Activated CD8-positive, alpha-beta T cell treated with anti-CD3 and anti-CD28 coated beads for 36 hours (primary cell): ENCODE data around the gene ARTN. TPM values are rescaled to one million over a fixed set of nuclear protein-coding genes. Genes with fewer than 3 reads are reported as not detected.

Experiments
- ATAC-seq: fragments of 200-7000 bp; cut with Tn5 transposase; one replicate; pipeline ENCODE4 v1.10.0; 2021; ENCODE audit warnings: mild to moderate bottlenecking, moderate library complexity
- CTCF ChIA-PET: fragments of 350-600 bp; sonication (Branson Sonifier 250); formaldehyde crosslinking; loops from one replicate; lab custom pipeline; 2021; ENCODE audit warnings: antibody characterized with exemption; lab: Charles Lee
- POLR2A ChIA-PET: fragments of 350-600 bp; sonication (Branson Sonifier 250); formaldehyde crosslinking; loops from one replicate; lab custom pipeline; 2021; ENCODE audit warnings: antibody characterized with exemption; lab: Charles Lee
- DNase-seq: peaks from one replicate; pipeline ENCODE4 v3.0.0-alpha.2; 2020
- H3K27ac Mint-ChIP-seq: one replicate; pipeline ENCODE4 v1.8.0; 2021; ENCODE audit warnings: mild to moderate bottlenecking, mixed read lengths
- H3K27me3 Mint-ChIP-seq: one replicate; pipeline ENCODE4 v1.8.0; 2021; ENCODE audit warnings: mixed read lengths
- H3K36me3 Mint-ChIP-seq: one replicate; pipeline ENCODE4 v1.8.0; 2021; ENCODE audit warnings: low read depth, mixed read lengths
- H3K4me1 Mint-ChIP-seq: one replicate; pipeline ENCODE4 v1.8.0; 2021; ENCODE audit warnings: low read depth, mixed read lengths
- H3K4me3 Mint-ChIP-seq: one replicate; pipeline ENCODE4 v1.8.0; 2021; ENCODE audit warnings: mild to moderate bottlenecking, moderate library complexity, mixed read lengths
- H3K9me3 Mint-ChIP-seq: one replicate; pipeline ENCODE4 v1.8.0; 2021; ENCODE audit warnings: mixed read lengths
- intact Hi-C: fragments of 100-400 bp; cut with micrococcal nuclease; formaldehyde crosslinking; loops from one replicate; pipeline ENCODE4 v1.10.0; 2022
- total RNA-seq, 2 experiments: library from RNA; stranded (reverse); gene quantifications; one replicate each; pipeline ENCODE4 v1.2.3, GENCODE V29; 2021
- TF ChIP-seq, protein P1 (sequence below): fragments of 200-600 bp; IDR thresholded peaks from one replicate; pipeline ENCODE4 v1.8.0; 2022; ENCODE audit warnings: antibody characterized with exemption, mild to moderate bottlenecking

The ARTN gene
- total RNA-seq, 2 experiments from 2014 or later = 0.36 to 0.68 TPM

DNA sequence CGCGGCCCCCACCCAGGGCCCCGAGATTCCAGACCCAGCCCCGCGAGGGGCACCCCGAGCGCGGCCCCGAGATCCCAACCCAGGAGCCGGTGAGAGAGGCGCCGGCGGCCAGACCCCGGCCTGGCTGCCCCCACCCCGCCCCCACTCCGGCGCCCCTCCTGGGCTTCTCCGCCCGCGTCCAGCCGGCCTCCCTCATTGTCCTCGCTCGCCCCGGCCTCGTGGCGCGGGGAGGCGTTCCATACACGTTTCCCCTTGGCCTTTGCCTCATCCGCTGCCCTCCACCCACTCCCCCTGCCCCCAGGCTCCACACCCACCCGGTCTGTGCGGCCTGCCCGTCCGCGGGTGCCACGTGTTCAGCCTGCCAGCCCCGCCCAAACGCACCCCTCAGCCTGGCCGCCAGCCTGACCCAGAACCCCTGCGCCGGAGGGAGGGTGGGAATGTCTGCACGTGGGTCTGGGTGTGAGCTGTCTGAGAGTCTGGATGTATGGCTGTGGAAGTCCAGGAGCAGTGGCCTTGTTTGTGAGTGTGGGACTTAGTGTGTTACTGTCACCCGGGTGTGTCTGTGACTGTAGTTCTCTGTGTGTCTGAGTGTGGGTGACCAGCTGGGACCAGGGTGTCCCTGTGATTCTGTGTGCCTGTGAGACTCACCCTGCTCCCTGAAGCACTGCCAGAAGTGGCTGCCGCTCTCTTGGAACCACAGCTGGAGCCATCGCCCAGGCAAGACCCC, 46.1 kb downstream of the ARTN start:
- Mint-ChIP-seq H3K4me3 (peak overlapping the region; percentile 86), H3K27ac (peak overlapping the region; percentile 80), H3K9me3 (no peaks in the 10 kb centered on the region), H3K4me1 (peaks cover 36% of the 10 kb centered on the region), H3K36me3 (peaks cover 40% of the 10 kb centered on the region), H3K27me3 (no peaks in the 10 kb centered on the region)
- ChIA-PET CTCF (no interaction called here), POLR2A (interaction anchor here (1.2 kb wide), 1 partner anchor 31 kb away, joined by 4 read pairs; no protein-coding TSS in a partner anchor)
- intact Hi-C loops = no loop called here
- TF ChIP-seq, protein P1, sequence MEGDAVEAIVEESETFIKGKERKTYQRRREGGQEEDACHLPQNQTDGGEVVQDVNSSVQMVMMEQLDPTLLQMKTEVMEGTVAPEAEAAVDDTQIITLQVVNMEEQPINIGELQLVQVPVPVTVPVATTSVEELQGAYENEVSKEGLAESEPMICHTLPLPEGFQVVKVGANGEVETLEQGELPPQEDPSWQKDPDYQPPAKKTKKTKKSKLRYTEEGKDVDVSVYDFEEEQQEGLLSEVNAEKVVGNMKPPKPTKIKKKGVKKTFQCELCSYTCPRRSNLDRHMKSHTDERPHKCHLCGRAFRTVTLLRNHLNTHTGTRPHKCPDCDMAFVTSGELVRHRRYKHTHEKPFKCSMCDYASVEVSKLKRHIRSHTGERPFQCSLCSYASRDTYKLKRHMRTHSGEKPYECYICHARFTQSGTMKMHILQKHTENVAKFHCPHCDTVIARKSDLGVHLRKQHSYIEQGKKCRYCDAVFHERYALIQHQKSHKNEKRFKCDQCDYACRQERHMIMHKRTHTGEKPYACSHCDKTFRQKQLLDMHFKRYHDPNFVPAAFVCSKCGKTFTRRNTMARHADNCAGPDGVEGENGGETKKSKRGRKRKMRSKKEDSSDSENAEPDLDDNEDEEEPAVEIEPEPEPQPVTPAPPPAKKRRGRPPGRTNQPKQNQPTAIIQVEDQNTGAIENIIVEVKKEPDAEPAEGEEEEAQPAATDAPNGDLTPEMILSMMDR = no peak
- DNase-seq (peak; percentile 48), ATAC-seq (no peak)

GRCh38 chr1:43980255-43981134, 46.9 kb downstream of the ARTN start:
- peaks cover 42% of the 10 kb centered on the region for H3K36me3 Mint-ChIP-seq
- DNase-seq = no peak
- no peaks in the 10 kb centered on the region for H3K9me3 Mint-ChIP-seq
- H3K4me3 Mint-ChIP-seq = peak overlapping the region; percentile 86
- CTCF ChIA-PET = interaction anchor here (0.8 kb wide), 1 partner anchor 23 kb away, joined by 3 read pairs; no protein-coding TSS in a partner anchor
- POLR2A ChIA-PET = interaction anchor here (1.2 kb wide), 1 partner anchor 32 kb away, joined by 4 read pairs; no protein-coding TSS in a partner anchor
- TF ChIP-seq, protein P1 = no peak
- ATAC-seq = no peak
- H3K27ac Mint-ChIP-seq = no peak overlapping the region
- H3K4me1 Mint-ChIP-seq = peaks cover 36% of the 10 kb centered on the region
- intact Hi-C loops = no loop called here
- no peaks in the 10 kb centered on the region for H3K27me3 Mint-ChIP-seq

DNA sequence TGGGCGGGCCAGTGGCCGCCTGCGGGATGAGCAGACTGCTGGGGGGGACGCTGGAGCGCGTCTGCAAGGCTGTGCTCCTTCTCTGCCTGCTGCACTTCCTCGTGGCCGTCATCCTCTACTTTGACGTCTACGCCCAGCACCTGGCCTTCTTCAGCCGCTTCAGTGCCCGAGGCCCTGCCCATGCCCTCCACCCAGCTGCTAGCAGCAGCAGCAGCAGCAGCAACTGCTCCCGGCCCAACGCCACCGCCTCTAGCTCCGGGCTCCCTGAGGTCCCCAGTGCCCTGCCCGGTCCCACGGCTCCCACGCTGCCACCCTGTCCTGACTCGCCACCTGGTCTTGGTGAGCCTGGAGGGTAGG, 47.5 kb downstream of the ARTN start:
- POLR2A ChIA-PET = no interaction called here
- DNase-seq (no peak), ATAC-seq (no peak)
- Mint-ChIP-seq H3K4me3 (no peak overlapping the region), H3K27ac (no peak overlapping the region), H3K4me1 (peaks cover 32% of the 10 kb centered on the region), H3K27me3 (no peaks in the 10 kb centered on the region), H3K9me3 (no peaks in the 10 kb centered on the region), H3K36me3 (peaks cover 45% of the 10 kb centered on the region)
- TF ChIP-seq, protein P1 = no peak
- intact Hi-C loops = no loop called here
- CTCF ChIA-PET = no interaction called here

DNA sequence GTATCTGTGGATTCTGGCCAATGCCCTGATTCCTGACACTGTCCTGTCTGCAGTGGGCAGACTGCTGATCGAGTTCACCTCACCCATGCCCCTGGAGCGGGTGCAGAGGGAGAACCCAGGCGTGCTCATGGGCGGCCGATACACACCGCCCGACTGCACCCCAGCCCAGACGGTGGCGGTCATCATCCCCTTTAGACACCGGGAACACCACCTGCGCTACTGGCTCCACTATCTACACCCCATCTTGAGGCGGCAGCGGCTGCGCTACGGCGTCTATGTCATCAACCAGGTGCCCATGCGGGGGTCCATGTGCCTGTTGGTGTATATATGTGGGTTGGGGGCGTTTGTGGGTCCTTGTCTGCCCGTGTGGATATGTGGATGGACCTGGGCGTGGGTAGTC, 48.0 kb downstream of the ARTN start:
- Mint-ChIP-seq H3K4me3 (no peak overlapping the region), H3K36me3 (peaks cover 41% of the 10 kb centered on the region), H3K27me3 (no peaks in the 10 kb centered on the region), H3K9me3 (no peaks in the 10 kb centered on the region), H3K4me1 (peaks cover 27% of the 10 kb centered on the region), H3K27ac (no peak overlapping the region)
- intact Hi-C loops = no loop called here
- CTCF ChIA-PET = no interaction called here
- POLR2A ChIA-PET = no interaction called here
- ATAC-seq (no peak), DNase-seq (no peak)
- TF ChIP-seq, protein P1 = no peak

- H3K4me1 Mint-ChIP-seq = peaks cover 21% of the 10 kb centered on the region
- DNase-seq (no peak), ATAC-seq (no peak)
- no peak overlapping the region for H3K4me3 Mint-ChIP-seq
- H3K36me3 Mint-ChIP-seq = peaks cover 34% of the 10 kb centered on the region
- intact Hi-C loops = no loop called here
- H3K27ac Mint-ChIP-seq = no peak overlapping the region
- H3K27me3 Mint-ChIP-seq = no peaks in the 10 kb centered on the region
- no peaks in the 10 kb centered on the region for H3K9me3 Mint-ChIP-seq
- TF ChIP-seq, protein P1 = no peak
- ChIA-PET POLR2A (no interaction called here), CTCF (no interaction called here)
These were observed 48.6 kb downstream of the ARTN start for GRCh38 chr1:43982241-43982640.
